ENCODE results near the gene SEPTIN12. TPM values are rescaled to one million over a fixed set of nuclear protein-coding genes. Genes with fewer than 3 reads are reported as not detected.

SEPTIN12 gene
- total RNA-seq, 1 experiment from 2014 or later, result not detected

- DNase-seq (ENCODE audit: low spot score), result peak; percentile 33
These were observed 14.0 kb upstream of the SEPTIN12 start, which contains the start of gene ROGDI for GRCh38 chr16:4801962-4802658. ROGDI (minus strand) TSS chr16:4802633; CDS start chr16:4802571, 62 bp downstream.

DNA sequence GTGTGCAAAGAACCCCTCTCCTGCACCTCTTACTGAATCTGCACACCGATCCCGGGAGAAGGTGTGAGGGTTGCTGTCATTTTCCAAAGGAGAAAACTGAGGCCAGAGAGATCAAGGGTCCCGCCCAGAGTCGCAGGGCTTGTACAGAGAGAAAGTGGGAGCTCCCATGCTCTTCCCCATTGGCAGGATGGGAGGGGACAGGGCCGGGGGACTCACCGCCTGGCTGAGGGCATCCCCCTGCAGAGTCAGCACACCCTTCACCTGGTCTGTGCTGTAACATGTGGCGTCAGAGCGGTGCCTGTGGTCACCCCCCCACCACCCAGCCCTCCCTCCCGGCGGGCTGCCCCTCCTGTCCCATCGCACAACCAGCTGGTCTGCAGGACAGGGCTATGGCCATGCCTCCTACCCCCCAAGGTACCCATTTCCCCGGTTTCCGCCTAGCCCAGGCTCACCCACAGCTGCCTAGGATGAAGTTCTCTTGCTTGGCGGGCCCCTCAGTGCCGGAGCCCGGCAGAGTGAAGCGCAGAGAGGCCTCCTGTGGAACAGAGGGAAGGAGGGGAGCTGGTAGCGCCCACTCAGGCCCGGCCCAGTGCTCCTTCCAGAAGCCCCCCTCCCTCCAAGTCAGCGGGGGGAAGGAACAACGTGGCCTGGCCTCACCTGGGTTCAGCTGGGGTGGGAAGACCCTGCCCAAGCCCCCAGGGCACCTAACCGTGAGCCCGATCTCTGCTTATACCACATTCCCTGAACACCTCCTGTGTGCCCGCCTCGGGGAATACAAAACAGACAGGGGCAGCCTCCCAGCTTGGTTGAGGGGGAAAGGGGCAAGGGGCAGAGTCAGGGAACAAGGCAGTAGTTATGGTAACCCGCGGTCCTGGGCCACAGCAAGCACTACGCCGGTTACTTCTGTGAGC, 13.2 kb upstream of the SEPTIN12 start:
- intact Hi-C loops (cut with micrococcal nuclease; ENCODE audit: unreplicated experiment), result no loop called here
- ChIA-PET CTCF (interaction anchor here (0.6 kb wide), 1 partner anchor 35 kb away, joined by 3 read pairs; no protein-coding TSS in a partner anchor), POLR2A (ENCODE audit: low non-redundant PET) (no interaction called here)
- Histone ChIP-seq H3K4me3 (ENCODE audit: low read depth, low read length, poor library complexity, severe bottlenecking) (peak overlapping the region; percentile 86), H3K27ac (ENCODE audit: low read depth, low read length, poor library complexity, severe bottlenecking) (no peak overlapping the region), H3K9me3 (ENCODE audit: low read depth, low read length, poor library complexity, severe bottlenecking) (no peaks in the 10 kb centered on the region), H3K36me3 (ENCODE audit: insufficient read depth, low read length, poor library complexity, severe bottlenecking) (peaks cover 10% of the 10 kb centered on the region), H3K27me3 (replicated peaks; ENCODE audit: insufficient read depth, low read depth, low read length, poor library complexity) (no peaks in the 10 kb centered on the region), H3K4me1 (ENCODE audit: insufficient read depth, low read length, poor library complexity, severe bottlenecking) (peaks cover 3% of the 10 kb centered on the region)
- BruUV-seq (replicated peaks), result no TSS peak
- no peak for DNase-seq (ENCODE audit: low spot score)
- TF ChIP-seq CTCF (conservative IDR thresholded peaks at IDR 0.05; ENCODE audit: low read depth, low read length) (no peak), EZH2 (IDR thresholded peaks at IDR 0.05; ENCODE audit: borderline replicate concordance, low read depth, low read length, poor library complexity, severe bottlenecking) (no peak)

More at GRCh38 chr16:4801962-4802658, 14.0 kb upstream of the SEPTIN12 start, which contains the start of gene ROGDI:
- Histone ChIP-seq H3K27me3 (replicated peaks; ENCODE audit: insufficient read depth, low read depth, low read length, poor library complexity) (no peaks in the 10 kb centered on the region), H3K4me1 (ENCODE audit: insufficient read depth, low read length, poor library complexity, severe bottlenecking) (peaks cover 3% of the 10 kb centered on the region), H3K4me3 (ENCODE audit: low read depth, low read length, poor library complexity, severe bottlenecking) (peak within 1 kb of the TSS; percentile 86), H3K36me3 (ENCODE audit: insufficient read depth, low read length, poor library complexity, severe bottlenecking) (peaks cover 10% of the 10 kb centered on the region), H3K27ac (ENCODE audit: low read depth, low read length, poor library complexity, severe bottlenecking) (peak within 1 kb of the TSS; percentile 2), H3K9me3 (ENCODE audit: low read depth, low read length, poor library complexity, severe bottlenecking) (no peaks in the 10 kb centered on the region)
- ChIA-PET POLR2A (ENCODE audit: low non-redundant PET) (no interaction called here), CTCF (interaction anchor here (0.6 kb wide), 2 partner anchors 34 to 109 kb away, joined by 3 read pairs; no protein-coding TSS in a partner anchor)
- no TSS peak for BruUV-seq (replicated peaks)
- no peak for TF ChIP-seq EZH2 (IDR thresholded peaks at IDR 0.05; ENCODE audit: borderline replicate concordance, low read depth, low read length, poor library complexity, severe bottlenecking)
- no peak for TF ChIP-seq CTCF (conservative IDR thresholded peaks at IDR 0.05; ENCODE audit: low read depth, low read length)
- intact Hi-C loops (cut with micrococcal nuclease; ENCODE audit: unreplicated experiment), result no loop called here

DNA sequence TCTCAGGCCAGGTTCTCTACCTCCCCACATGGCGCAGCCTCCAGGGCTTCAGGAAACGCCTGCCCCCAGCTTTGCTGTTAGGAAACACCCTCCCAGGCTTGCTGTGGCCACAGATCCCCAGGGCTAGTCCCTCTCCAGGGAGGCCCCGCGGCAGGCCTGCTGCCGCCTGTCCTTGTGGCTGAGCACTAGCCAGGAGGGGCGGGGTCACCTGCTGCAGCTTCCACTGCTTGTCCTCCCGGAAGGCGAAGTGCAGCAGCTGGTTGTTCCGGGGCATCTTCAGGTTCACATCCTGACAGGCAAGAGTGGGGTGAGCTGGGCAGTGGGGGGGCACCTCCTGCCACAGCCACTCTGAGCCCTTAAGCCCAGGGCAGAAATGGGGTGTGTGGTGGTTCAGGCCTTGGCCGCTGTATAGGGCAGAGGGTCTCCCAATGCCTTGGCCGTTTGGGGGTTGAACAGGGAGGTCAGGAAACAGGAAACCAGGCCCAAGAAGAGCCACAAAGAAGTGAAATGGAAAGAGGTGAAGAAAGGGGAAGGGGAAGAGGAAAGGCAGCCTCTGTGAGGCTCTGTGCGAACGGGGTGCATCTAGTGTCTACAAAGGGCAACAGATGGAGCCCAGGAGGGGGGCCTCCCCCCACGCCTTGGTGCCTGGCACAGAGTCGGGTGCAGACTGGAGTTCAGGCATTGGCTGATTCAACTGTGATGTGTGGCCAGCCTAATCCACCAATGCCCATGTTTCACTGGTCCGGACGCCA, 12.3 kb upstream of the SEPTIN12 start:
- CTCF ChIA-PET, result no interaction called here
- Histone ChIP-seq H3K27ac (ENCODE audit: low read depth, low read length, poor library complexity, severe bottlenecking) (no peak overlapping the region), H3K4me1 (ENCODE audit: insufficient read depth, low read length, poor library complexity, severe bottlenecking) (peaks cover 3% of the 10 kb centered on the region), H3K36me3 (ENCODE audit: insufficient read depth, low read length, poor library complexity, severe bottlenecking) (peaks cover 10% of the 10 kb centered on the region), H3K27me3 (replicated peaks; ENCODE audit: insufficient read depth, low read depth, low read length, poor library complexity) (no peaks in the 10 kb centered on the region), H3K4me3 (ENCODE audit: low read depth, low read length, poor library complexity, severe bottlenecking) (no peak overlapping the region), H3K9me3 (ENCODE audit: low read depth, low read length, poor library complexity, severe bottlenecking) (no peaks in the 10 kb centered on the region)
- DNase-seq (ENCODE audit: low spot score), result no peak
- POLR2A ChIA-PET (ENCODE audit: low non-redundant PET), result no interaction called here
- BruUV-seq (replicated peaks), result no TSS peak
- TF ChIP-seq EZH2 (IDR thresholded peaks at IDR 0.05; ENCODE audit: borderline replicate concordance, low read depth, low read length, poor library complexity, severe bottlenecking) (no peak), CTCF (conservative IDR thresholded peaks at IDR 0.05; ENCODE audit: low read depth, low read length) (no peak)
- intact Hi-C loops (cut with micrococcal nuclease; ENCODE audit: unreplicated experiment), result no loop called here

Measured in A673 (cell line).